Chondrocyte (in vitro differentiated cells): ENCODE measurements around the gene DGKI. TPM values are rescaled to one million over a fixed set of nuclear protein-coding genes. Genes with fewer than 3 reads are reported as not detected.

Experiments
- DNase-seq: peaks from one replicate; pipeline ENCODE4 v3.0.0; 2021; ENCODE audit warnings: mixed read lengths, low spot score
- H3K27ac Mint-ChIP-seq: one replicate; pipeline ENCODE4 v1.8.0; 2021; ENCODE audit warnings: mild to moderate bottlenecking, moderate library complexity, mixed read lengths; ENCODE audit not compliant: unreplicated experiment
- H3K27me3 Mint-ChIP-seq: 2 replicates; pipeline ENCODE4 v1.8.0; 2021; ENCODE audit warnings: low read depth, mixed read lengths
- H3K36me3 Mint-ChIP-seq: 2 replicates; pipeline ENCODE4 v1.8.0; 2021; ENCODE audit warnings: low read depth, mixed read lengths
- H3K4me1 Mint-ChIP-seq: 2 replicates; pipeline ENCODE4 v1.8.0; 2021; ENCODE audit warnings: low read depth, mild to moderate bottlenecking, mixed read lengths
- H3K4me3 Mint-ChIP-seq: one replicate; pipeline ENCODE4 v1.8.0; 2021; ENCODE audit warnings: mild to moderate bottlenecking, moderate library complexity, mixed read lengths; ENCODE audit not compliant: unreplicated experiment
- H3K9me3 Mint-ChIP-seq: 2 replicates; pipeline ENCODE4 v1.8.0; 2021; ENCODE audit warnings: low read depth, mixed read lengths
- CTCF ChIP-seq: fragments of 200-600 bp; sonication (generic); IDR thresholded peaks from 2 replicates; pipeline ENCODE4 v1.5.0; 2021; ENCODE audit warnings: antibody characterized with exemption, mild to moderate bottlenecking, moderate library complexity
- total RNA-seq: library from RNA; stranded (reverse); gene quantifications from 3 replicates; pipeline ENCODE4 v1.2.1, GENCODE V29; 2021

Gene DGKI
- total RNA-seq, 1 donor from 2014 or later, result 15.3 TPM

GRCh38 chr7:137852108-137852507 lies 5.3 kb upstream of the DGKI start:
- Mint-ChIP-seq H3K36me3 (peaks cover 28% of the 10 kb centered on the region), H3K27me3 (no peaks in the 10 kb centered on the region), H3K27ac (peak overlapping the region; percentile 84), H3K9me3 (no peaks in the 10 kb centered on the region), H3K4me1 (peaks cover 56% of the 10 kb centered on the region), H3K4me3 (no peak overlapping the region)
- no peak for DNase-seq
- TF ChIP-seq CTCF, result no peak

GRCh38 chr7:137850972-137851945 lies 4.5 kb upstream of the DGKI start:
- no peak for DNase-seq
- Mint-ChIP-seq H3K36me3 (peaks cover 28% of the 10 kb centered on the region), H3K27me3 (no peaks in the 10 kb centered on the region), H3K9me3 (no peaks in the 10 kb centered on the region), H3K4me1 (peaks cover 56% of the 10 kb centered on the region), H3K4me3 (no peak overlapping the region), H3K27ac (peak overlapping the region; percentile 84)
- no peak for TF ChIP-seq CTCF

- TF ChIP-seq CTCF, result no peak
- peak overlapping the region; percentile 84 for H3K27ac Mint-ChIP-seq
- H3K36me3 Mint-ChIP-seq, result peaks cover 24% of the 10 kb centered on the region
- H3K4me3 Mint-ChIP-seq, result no peak overlapping the region
- peaks cover 61% of the 10 kb centered on the region for H3K4me1 Mint-ChIP-seq
- no peaks in the 10 kb centered on the region for H3K9me3 Mint-ChIP-seq
- no peaks in the 10 kb centered on the region for H3K27me3 Mint-ChIP-seq
- no peak for DNase-seq
Observed at GRCh38 chr7:137850571-137850970, 3.8 kb upstream of the DGKI start.

GRCh38 chr7:137848095-137848494 lies 1.3 kb upstream of the DGKI start:
- DNase-seq, result no peak
- Mint-ChIP-seq H3K9me3 (no peaks in the 10 kb centered on the region), H3K27me3 (no peaks in the 10 kb centered on the region), H3K4me1 (peaks cover 76% of the 10 kb centered on the region), H3K36me3 (peaks cover 18% of the 10 kb centered on the region), H3K27ac (peak overlapping the region; percentile 39), H3K4me3 (no peak overlapping the region)
- TF ChIP-seq CTCF, result no peak

- Mint-ChIP-seq H3K27ac (peak overlapping the region; percentile 39), H3K9me3 (no peaks in the 10 kb centered on the region), H3K27me3 (no peaks in the 10 kb centered on the region), H3K36me3 (peaks cover 13% of the 10 kb centered on the region), H3K4me1 (peaks cover 71% of the 10 kb centered on the region), H3K4me3 (peak overlapping the region; percentile 53)
- no peak for DNase-seq
- TF ChIP-seq CTCF, result no peak
Observed at GRCh38 chr7:137847568-137848050, 835 bp upstream of the DGKI start.
